ENCODE data around the gene VWCE. TPM values are rescaled to one million over a fixed set of nuclear protein-coding genes. Genes with fewer than 3 reads are reported as not detected.

VWCE gene
- total and polyA plus RNA-seq, 2 experiments from 2014 or later: 0.61 to 0.76 TPM

GRCh38 chr11:61297341-61297740 is 2.2 kb upstream of the VWCE start:
- no peaks in the 10 kb centered on the region for H3K9me3 ChIP-seq (ENCODE audit: low read depth)
- whole genome bisulfite sequencing, 2 experiments (ENCODE audit: low coverage in 1 of 2, low lambda C conversion rate in 2 of 2, missing lambda C conversion rate in 2 of 2): 23 to 48% methylated on average over 1 of the region's 1 CpG
- in situ Hi-C loops (cut with MboI): no loop called here
- TF ChIP-seq EZH2 (IDR thresholded peaks at IDR 0.05; ENCODE audit: insufficient read depth, poor library complexity, severe bottlenecking) (no peak), EZH2phosphoT487 (IDR thresholded peaks at IDR 0.05; ENCODE audit: insufficient read depth, low read depth) (no peak)
- no peaks in the 10 kb centered on the region for H4K20me1 ChIP-seq (ENCODE audit: insufficient read depth)
- no peaks in the 10 kb centered on the region for H3K79me2 ChIP-seq (ENCODE audit: insufficient read depth)
- peak; percentile 69 for DNase-seq
- peaks cover 61% of the 10 kb centered on the region for H3F3A ChIP-seq (ENCODE audit: insufficient read depth)
- H3K9me2 ChIP-seq (ENCODE audit: insufficient read depth): no peaks in the 10 kb centered on the region
- H3K9ac ChIP-seq: peak overlapping the region; percentile 56
- H3K27ac ChIP-seq: peak overlapping the region; percentile 91
- peaks cover 35% of the 10 kb centered on the region for H3K36me3 ChIP-seq (ENCODE audit: low read depth)
- H2AFZ ChIP-seq: no peak overlapping the region
- peak overlapping the region; percentile 63 for H3K4me2 ChIP-seq (ENCODE audit: unreplicated experiment)
- H3K4me1 ChIP-seq (ENCODE audit: insufficient read depth): peaks cover 28% of the 10 kb centered on the region
- no peak overlapping the region for H3K4me3 ChIP-seq
- H3K27me3 ChIP-seq (replicated peaks; ENCODE audit: insufficient read depth): no peaks in the 10 kb centered on the region

- WGBS, 2 experiments (ENCODE audit: low coverage in 1 of 2, low lambda C conversion rate in 2 of 2, missing lambda C conversion rate in 2 of 2): 68 to 71% methylated on average over 11 to 12 of the region's 12 CpGs
- no peak overlapping the region; the same call in 1 of the 2 replicates for H3K9ac ChIP-seq
- no peaks in the 10 kb centered on the region for H3K27me3 ChIP-seq (replicated peaks; ENCODE audit: insufficient read depth)
- H3F3A ChIP-seq (ENCODE audit: insufficient read depth): peaks cover 46% of the 10 kb centered on the region
- no peak overlapping the region for H3K27ac ChIP-seq
- H4K20me1 ChIP-seq (ENCODE audit: insufficient read depth): no peaks in the 10 kb centered on the region
- no peak for TF ChIP-seq EZH2 (IDR thresholded peaks at IDR 0.05; ENCODE audit: insufficient read depth, poor library complexity, severe bottlenecking)
- TF ChIP-seq EZH2phosphoT487 (IDR thresholded peaks at IDR 0.05; ENCODE audit: insufficient read depth, low read depth): no peak
- no peaks in the 10 kb centered on the region for H3K79me2 ChIP-seq (ENCODE audit: insufficient read depth)
- DNase-seq: peak; percentile 9
- H3K4me1 ChIP-seq (ENCODE audit: insufficient read depth): peaks cover 28% of the 10 kb centered on the region
- H3K4me3 ChIP-seq: peak overlapping the region; percentile 68; the same call in 1 of the 2 replicates
- no peaks in the 10 kb centered on the region for H3K9me2 ChIP-seq (ENCODE audit: insufficient read depth)
- no peak overlapping the region for H2AFZ ChIP-seq
- in situ Hi-C loops (cut with MboI): no loop called here
- H3K9me3 ChIP-seq (ENCODE audit: low read depth): no peaks in the 10 kb centered on the region
- H3K4me2 ChIP-seq (ENCODE audit: unreplicated experiment): peak overlapping the region; percentile 88
- peaks cover 18% of the 10 kb centered on the region for H3K36me3 ChIP-seq (ENCODE audit: low read depth)
Observed at GRCh38 chr11:61295596-61295926, 445 bp upstream of the VWCE start.

GRCh38 chr11:61293867-61294716 is 1.0 kb downstream of the VWCE start:
- 2 to 5% methylated on average over 41 to 55 of the region's 60 CpGs for WGBS, 2 experiments (ENCODE audit: low coverage in 1 of 2, low lambda C conversion rate in 2 of 2, missing lambda C conversion rate in 2 of 2)
- peak overlapping the region; percentile 75 for H2AFZ ChIP-seq
- in situ Hi-C loops (cut with MboI): no loop called here
- H4K20me1 ChIP-seq (ENCODE audit: insufficient read depth): no peaks in the 10 kb centered on the region
- TF ChIP-seq EZH2 (IDR thresholded peaks at IDR 0.05; ENCODE audit: insufficient read depth, poor library complexity, severe bottlenecking) (no peak), EZH2phosphoT487 (IDR thresholded peaks at IDR 0.05; ENCODE audit: insufficient read depth, low read depth) (no peak)
- peaks cover 32% of the 10 kb centered on the region for H3F3A ChIP-seq (ENCODE audit: insufficient read depth)
- H3K4me3 ChIP-seq: peak overlapping the region; percentile 68
- peak overlapping the region; percentile 79 for H3K9ac ChIP-seq
- no peaks in the 10 kb centered on the region for H3K27me3 ChIP-seq (replicated peaks; ENCODE audit: insufficient read depth)
- no peaks in the 10 kb centered on the region for H3K9me3 ChIP-seq (ENCODE audit: low read depth)
- H3K4me1 ChIP-seq (ENCODE audit: insufficient read depth): peaks cover 28% of the 10 kb centered on the region
- peak overlapping the region; percentile 88 for H3K4me2 ChIP-seq (ENCODE audit: unreplicated experiment)
- peaks cover 5% of the 10 kb centered on the region; the same call in 1 of the 2 replicates for H3K36me3 ChIP-seq (ENCODE audit: low read depth)
- H3K27ac ChIP-seq: no peak overlapping the region
- no peaks in the 10 kb centered on the region for H3K79me2 ChIP-seq (ENCODE audit: insufficient read depth)
- peak; percentile 75 for DNase-seq
- H3K9me2 ChIP-seq (ENCODE audit: insufficient read depth): no peaks in the 10 kb centered on the region

- H3K36me3 ChIP-seq (ENCODE audit: low read depth): no peaks in the 10 kb centered on the region
- H3K4me1 ChIP-seq (ENCODE audit: insufficient read depth): peaks cover 12% of the 10 kb centered on the region
- H3K27ac ChIP-seq: no peak overlapping the region
- no peaks in the 10 kb centered on the region for H3K9me2 ChIP-seq (ENCODE audit: insufficient read depth)
- no peak for TF ChIP-seq EZH2 (IDR thresholded peaks at IDR 0.05; ENCODE audit: insufficient read depth, poor library complexity, severe bottlenecking)
- no peak for TF ChIP-seq EZH2phosphoT487 (IDR thresholded peaks at IDR 0.05; ENCODE audit: insufficient read depth, low read depth)
- in situ Hi-C loops (cut with MboI): no loop called here
- H3K79me2 ChIP-seq (ENCODE audit: insufficient read depth): no peaks in the 10 kb centered on the region
- H3K9me3 ChIP-seq (ENCODE audit: low read depth): no peaks in the 10 kb centered on the region
- no peaks in the 10 kb centered on the region for H4K20me1 ChIP-seq (ENCODE audit: insufficient read depth)
- no peaks in the 10 kb centered on the region for H3K27me3 ChIP-seq (replicated peaks; ENCODE audit: insufficient read depth)
- no peak overlapping the region for H3K4me3 ChIP-seq
- WGBS, 2 experiments (ENCODE audit: low coverage in 1 of 2, low lambda C conversion rate in 2 of 2, missing lambda C conversion rate in 2 of 2): 97 to 100% methylated on average over 2 of the region's 2 CpGs
- no peak overlapping the region for H3K4me2 ChIP-seq (ENCODE audit: unreplicated experiment)
- peaks cover 15% of the 10 kb centered on the region for H3F3A ChIP-seq (ENCODE audit: insufficient read depth)
- H3K9ac ChIP-seq: no peak overlapping the region
- H2AFZ ChIP-seq: no peak overlapping the region
- no peak for DNase-seq
Observed at GRCh38 chr11:61292356-61292755, 2.8 kb downstream of the VWCE start.

Measured in GM23248 (cell line).